ENCODE measurements around the gene FAM221A.

DNA sequence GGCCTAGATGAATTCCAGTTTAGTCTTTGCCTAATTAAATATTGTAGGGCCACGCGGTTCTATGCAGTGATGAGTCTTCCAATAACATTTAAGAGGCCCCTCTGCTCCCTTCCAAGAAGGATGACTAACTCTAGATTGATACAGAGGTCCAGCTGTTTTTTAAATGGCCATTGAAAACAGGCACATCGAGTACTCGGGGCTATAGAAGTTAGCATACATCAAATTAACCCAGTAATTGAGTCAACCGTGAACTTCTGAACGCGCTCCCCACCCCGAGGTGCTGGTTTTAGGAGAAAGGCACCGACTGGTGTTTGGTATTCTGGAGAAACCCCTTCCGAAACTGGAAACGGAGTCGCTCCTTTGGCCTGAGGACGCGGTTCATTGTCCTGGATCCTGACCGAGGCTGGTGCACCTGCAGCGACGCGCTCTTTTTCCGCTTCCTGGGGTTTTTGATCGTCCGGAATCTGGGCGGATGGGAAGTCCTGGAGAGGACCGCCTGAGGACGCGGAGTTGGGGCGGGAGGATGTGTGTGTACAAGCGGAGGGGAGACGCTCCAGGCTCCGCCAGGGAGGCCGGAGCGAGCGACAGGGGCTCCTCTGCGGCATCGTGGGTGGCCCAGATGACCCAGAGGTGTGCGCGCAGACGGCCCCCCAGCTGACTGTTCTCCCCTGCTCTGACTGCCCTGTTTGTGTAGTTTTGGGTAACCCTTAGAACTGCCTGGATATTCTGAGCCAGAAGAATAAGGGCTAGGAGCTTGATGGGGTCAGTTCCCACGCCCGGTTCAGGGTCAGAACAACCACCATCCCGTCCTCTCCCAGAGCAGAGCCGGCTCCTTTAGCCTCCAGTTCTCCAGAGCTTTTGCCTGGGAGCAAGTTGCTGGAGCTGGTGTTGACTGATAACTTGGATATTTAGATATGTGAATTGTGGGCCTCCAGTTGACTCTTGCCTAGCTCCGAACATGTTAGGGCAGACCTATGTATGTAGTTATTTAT is 711 bp downstream of the FAM221A start:
- TF ChIP-seq POLR2A (IDR thresholded peaks at IDR 0.05), result no peak
- TF ChIP-seq, protein P1, sequence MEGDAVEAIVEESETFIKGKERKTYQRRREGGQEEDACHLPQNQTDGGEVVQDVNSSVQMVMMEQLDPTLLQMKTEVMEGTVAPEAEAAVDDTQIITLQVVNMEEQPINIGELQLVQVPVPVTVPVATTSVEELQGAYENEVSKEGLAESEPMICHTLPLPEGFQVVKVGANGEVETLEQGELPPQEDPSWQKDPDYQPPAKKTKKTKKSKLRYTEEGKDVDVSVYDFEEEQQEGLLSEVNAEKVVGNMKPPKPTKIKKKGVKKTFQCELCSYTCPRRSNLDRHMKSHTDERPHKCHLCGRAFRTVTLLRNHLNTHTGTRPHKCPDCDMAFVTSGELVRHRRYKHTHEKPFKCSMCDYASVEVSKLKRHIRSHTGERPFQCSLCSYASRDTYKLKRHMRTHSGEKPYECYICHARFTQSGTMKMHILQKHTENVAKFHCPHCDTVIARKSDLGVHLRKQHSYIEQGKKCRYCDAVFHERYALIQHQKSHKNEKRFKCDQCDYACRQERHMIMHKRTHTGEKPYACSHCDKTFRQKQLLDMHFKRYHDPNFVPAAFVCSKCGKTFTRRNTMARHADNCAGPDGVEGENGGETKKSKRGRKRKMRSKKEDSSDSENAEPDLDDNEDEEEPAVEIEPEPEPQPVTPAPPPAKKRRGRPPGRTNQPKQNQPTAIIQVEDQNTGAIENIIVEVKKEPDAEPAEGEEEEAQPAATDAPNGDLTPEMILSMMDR (IDR thresholded peaks at IDR 0.05), result no peak
